Stimulated activated CD4-positive, alpha-beta T cell treated with anti-CD3 and anti-CD28 coated beads, TNF-alpha, amount 100 ng/mL, for 1 hour (primary cell): ENCODE measurements around the gene SNRNP35.
"Not testable (repeated sequence)": the region's sequence is repeated elsewhere in the genome, so short reads cannot be mapped to it uniquely, and the experiment has no call there.

Source experiments
- DNase-seq, 3 donors: peaks; one replicate each; pipeline ENCODE4 v3.0.0-alpha.2; 2020; ENCODE audit warnings: low read depth in 3 of 3, low spot score in 1 of 3

Gene SNRNP35

GRCh38 chr12:123487428-123487827, 29.5 kb downstream of the SNRNP35 start:
- DNase-seq, result no peak

DNA sequence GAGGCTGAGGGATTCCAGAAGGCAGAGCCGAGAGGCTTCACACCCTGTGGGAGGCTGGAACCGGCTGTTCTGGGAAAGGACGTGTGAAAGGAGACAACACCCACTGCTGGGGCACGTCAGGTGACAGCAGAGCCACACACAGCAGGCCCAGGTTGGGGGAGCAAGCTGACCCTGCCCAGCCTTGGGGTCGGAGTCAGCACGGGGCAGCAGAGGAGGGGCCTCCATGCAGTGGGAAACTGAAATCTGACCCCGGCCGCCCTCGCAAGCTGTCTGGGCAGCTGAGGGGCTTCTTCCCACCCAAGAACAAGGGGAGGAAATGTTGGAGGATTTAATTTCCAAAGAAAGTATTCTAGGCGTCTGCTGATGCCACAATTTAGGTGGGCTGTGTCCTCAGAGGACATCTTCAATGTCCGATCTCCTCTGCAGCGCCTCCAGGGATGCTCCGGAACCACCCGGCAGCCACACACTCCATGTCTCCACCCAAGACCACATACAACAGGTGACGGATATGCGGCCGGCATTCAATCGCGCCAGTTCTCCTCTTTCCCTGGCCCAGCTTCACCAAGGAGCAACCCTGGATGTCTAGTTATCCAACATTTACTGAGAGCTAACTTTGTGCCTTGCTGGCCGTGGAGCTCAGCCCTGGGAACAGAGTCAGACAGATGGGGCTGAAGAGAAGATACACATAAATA, 30.7 kb downstream of the SNRNP35 start:
- no peak for DNase-seq

DNA sequence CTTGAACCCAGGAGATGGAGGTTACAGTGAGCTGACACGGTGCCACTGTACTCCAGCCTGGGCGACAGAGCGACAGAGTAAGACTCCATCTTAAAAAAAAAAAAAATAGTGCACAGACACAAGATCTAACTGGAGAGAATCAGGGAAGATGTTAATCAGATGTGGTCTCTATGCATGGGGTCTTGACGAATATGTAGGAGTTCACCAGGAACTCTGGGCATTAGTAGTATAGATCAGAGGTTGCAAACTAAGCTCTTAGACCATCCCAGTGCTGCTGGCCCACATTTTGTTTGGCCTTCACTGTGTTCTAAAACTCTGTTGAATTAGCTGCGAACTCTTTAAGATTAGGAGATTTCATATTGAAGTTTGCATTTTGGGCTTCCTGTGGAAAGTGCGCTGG, 31.6 kb downstream of the SNRNP35 start:
- no peak for DNase-seq

DNA sequence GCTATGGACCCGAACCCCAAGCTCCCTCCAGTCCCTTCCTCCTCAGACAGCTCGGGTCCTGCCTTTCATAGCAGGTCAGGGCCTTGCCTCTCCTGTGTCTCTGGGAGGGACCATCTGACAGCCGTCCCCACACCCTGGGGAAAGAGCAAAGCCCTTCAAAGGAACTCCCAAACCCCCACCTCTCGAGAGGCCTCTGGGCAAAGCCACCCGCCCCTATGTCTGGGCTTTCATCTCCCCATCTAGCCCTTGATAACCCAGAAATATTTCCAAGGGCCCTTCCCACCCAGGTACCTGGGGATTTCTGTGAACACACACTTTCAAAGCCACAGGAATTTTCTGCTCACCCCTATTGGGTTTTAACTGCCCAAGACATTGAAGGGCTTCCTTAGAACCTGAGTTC, 32.1 kb downstream of the SNRNP35 start:
- DNase-seq, result no peak

- DNase-seq, result no peak
Observed at GRCh38 chr12:123491056-123491455, 33.1 kb downstream of the SNRNP35 start.

DNA sequence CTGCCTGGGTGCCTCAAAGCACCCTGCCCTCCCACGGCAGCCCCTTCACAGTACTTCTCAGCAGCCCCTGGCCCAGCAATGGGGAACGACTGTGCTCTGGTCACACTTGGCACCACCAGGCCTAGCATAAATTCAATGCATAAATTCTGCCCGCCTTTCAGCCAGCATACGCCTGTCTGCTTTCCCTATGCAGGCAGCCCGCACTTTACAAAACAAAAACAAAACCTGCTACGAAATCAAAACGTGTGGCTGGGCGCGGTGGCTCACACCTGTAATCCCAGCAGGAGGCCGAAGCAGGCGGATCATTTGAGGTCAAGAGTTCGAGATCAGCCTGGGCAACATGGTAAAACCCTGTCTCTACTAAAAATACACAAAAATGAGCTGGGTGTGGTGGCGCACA, 33.5 kb downstream of the SNRNP35 start:
- no peak for DNase-seq

DNA sequence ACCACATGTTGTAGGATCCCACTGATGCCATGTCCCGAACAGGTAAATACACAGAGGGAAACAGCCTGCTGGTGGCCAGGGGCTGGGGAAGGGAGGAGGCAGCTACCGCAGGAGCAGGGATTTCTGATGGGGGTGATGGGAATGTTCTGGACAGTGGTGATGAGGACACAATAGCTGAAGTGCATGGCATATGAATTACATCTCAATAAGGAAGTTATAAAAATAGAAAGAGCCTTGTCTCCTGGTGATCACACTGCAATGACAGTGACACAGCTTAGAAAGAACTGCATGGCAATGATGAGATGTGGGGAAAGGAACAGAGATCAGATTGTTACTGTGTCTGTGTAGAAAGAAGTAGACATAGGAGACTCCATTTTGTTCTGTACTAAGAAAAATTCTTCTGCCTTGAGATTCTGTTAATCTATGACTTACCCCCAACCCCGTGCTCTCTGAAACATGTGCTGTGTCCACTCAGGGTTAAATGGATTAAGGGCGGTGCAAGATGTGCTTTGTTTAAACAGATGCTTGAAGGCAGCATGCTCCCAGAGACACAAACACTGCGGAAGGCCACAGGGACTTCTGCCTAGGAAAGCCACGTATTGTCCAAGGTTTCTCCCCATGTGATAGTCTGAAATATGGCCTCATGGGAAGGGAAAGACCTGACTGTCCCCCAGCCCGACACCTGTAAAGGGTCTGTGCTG, 34.5 kb downstream of the SNRNP35 start:
- not testable (repeated sequence) for DNase-seq

DNA sequence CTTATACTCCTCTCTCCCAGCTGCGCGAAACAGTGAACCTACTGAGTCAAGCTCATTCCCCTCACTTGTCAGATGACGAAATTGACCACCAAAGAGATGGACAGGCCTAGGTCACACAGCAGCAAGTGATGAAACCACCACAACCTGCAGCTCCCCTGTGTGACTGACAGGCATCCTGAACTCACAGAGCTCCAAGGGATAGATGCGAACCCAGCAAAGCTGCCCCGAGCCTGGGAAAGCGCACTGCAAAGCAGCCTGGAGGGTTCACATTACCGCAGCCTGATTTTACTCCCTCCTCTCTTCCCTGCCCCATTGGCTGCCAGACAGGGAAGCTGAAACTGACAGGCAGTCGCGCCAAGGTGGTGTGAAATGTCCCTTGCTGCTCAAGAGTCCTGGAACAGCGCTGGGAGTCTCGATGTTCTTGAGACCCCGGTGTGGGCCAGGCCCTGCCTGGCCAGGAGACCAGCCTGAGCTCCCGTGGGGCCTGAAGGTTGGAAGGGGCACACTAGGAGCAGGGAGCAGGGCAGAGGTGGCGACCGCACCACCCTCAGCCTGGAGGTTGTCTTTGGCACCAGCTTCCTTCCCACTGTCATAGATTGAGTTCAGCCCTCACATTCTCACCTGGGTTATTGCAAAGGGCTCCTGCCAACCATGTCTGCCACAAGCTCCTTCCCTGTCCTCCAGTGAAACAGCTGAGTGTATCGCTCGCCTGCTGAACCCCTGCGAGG, 36.3 kb downstream of the SNRNP35 start:
- no peak for DNase-seq

DNA sequence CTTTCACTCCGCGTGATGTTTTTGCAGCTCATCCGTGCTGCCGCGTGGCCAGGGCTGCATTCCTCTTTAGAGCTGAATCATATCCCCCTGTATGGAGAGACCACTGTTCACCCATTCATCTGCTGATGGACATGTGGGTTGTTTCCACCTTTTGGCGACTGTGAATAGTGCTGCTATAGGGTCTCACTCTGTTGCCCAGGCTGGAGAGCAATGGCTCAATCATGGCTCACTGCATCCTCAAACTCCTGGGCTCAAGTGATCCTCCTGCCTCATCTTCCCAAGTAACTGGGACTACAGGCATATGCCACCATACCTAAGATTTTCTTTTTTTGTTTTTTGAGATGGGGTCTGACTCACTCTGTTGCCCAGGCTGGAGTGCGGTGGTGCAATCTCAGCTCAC, 39.1 kb downstream of the SNRNP35 start:
- no peak for DNase-seq

DNA sequence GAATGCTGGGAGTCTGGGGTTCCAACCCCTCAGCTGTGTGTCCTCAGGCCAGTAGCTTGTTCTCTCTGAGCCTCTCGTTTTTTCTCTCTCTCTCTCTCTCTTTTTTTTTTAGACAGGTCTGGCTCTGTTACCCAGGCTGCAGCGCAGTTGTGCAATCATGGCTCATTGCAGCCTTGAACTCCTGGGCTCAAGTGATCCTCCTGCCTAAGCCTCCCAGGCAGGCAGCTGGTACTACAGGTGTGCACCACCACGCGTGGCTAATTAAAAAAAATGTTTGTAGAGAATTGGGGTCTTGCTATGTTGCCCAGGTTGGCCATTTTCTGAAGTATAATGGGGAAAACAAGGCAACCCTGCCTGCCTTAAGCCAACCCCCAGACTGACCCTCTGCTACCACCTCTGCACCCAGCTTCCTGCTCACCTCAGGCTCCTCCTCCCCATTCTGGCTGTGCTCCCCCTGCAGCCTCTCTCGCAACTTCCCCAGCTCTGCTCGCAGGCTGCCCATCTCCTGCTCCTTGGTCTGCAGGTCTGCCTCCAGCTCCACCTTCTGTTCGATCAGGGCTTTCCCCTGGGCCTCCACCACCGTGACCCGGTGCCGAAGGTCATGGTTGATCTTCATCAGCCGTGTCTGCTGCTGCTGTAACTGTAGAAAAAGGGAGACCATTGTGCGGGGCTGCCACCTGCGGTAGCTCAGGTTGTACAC, 40.3 kb downstream of the SNRNP35 start:
- DNase-seq, result no peak

DNA sequence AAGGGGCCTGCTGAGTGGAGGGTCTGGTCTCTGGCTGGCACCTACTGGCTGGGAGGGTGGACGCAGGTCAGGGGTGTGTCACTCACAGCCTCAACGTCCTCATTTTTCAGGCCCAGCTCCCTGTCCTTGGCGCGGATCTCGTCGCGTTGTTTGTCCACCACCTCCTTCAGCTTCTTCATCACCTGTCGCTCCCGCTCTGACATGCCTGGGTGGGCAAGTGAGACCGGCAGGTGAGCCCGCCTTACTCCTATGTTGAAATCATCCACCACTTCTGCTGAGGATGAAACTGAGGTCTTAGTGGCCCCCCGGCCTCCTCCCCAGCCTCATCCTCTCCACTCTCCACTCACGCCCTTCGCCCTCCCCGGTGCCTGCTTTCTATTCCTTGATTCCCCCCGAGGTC, 41.4 kb downstream of the SNRNP35 start:
- no peak for DNase-seq

- DNase-seq, result no peak
Observed at GRCh38 chr12:123502163-123502704, 44.3 kb downstream of the SNRNP35 start.

- no peak for DNase-seq
Observed at GRCh38 chr12:123506059-123506842, 48.3 kb downstream of the SNRNP35 start.

DNA sequence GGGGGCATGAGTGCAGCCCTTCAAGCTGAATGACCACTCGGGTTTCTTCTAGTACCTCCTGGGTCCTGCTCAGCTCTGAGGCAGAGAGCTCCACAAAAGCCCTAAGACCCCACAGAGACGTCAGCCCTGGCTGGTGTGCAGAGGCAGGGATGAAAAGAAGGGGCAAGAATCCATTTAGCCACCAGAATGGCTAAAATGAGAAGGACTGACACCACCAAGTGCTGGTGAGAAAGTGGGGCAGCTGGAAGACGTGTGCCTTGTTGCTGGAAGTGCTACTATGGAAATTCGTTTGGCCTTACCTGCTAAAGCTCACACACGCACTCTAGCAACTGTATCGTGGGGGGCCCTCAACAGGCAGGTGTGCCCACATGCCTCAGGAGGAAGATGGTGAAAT, 48.9 kb downstream of the SNRNP35 start:
- DNase-seq, result no peak

GRCh38 chr12:123512838-123513665, 55.1 kb downstream of the SNRNP35 start:
- no peak for DNase-seq

- no peak for DNase-seq
Observed at GRCh38 chr12:123513805-123514204, 55.9 kb downstream of the SNRNP35 start.

DNA sequence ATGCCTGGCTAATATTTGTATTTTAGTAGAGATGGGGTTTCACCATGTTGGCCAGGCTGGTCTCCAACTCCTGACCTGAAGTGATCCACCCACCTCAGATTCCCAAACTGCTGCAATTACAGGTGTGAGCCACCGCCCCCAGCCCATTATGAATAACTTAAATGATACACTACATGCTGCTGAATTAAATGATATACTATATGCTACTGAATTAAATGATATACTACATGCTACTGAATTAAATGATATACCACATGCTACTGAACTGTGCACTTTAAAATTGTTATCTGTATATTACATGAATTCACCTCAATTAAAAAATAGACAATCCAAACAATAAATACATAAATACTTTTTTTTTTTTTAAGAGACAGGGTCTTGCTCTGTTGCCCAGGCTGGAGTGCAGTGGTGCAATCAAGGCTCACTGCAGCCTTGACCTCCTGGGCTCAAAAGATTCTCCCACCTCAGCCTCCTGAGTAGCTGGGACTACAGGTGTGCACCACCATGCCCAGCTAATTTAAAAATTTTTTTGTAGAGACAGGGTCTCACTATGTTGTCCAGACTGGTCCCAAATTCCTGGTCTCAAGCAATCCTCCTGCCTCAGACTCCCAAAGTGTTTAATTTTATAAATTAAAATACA, 56.8 kb downstream of the SNRNP35 start:
- not testable (repeated sequence) for DNase-seq

DNA sequence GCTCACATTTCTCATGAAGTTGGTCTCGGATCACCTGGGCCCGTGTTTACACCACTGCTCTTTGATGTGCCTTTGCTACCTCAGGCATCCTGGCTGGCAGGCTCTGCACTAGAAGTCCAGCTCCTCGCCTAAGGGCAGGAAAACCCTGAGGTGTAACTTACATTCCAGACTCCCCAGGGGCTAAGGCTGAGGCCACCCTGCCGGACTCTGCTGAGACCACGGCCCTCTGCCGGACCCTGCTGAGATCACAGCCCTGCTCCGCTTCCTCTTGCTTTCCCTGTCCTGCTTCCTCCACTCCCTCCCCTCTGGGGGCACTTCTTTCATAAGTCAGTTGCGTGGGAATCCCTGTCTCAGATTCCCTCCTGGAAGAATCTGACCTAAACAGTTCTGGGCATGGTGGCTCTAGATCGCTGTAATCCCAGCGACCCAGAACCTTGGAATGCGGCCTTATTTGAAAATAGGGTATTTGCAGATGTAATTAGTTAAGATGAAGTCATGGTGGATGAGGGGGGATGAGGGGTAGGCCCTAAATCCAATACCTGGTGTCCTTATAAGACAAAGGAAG, 58.4 kb downstream of the SNRNP35 start:
- no peak for DNase-seq
